HL-60 (cell line): ENCODE data around the gene HHAT.
A peak's percentile ranks its signal among the peaks of the same experiment; 100 is the strongest.

Experiments used
- TF ChIP-seq, protein P1 (sequence below): IDR thresholded peaks from one replicate; pipeline ENCODE4 v1.5.1; 2011; ENCODE audit warnings: low read length, control low read depth, inconsistent platforms; ENCODE audit not compliant: insufficient read depth
- TF ChIP-seq, protein P2 (sequence below): IDR thresholded peaks from 2 replicates; pipeline ENCODE4 v1.6.1; 2012; ENCODE audit warnings: low read depth; ENCODE audit not compliant: insufficient replicate concordance

DNA sequence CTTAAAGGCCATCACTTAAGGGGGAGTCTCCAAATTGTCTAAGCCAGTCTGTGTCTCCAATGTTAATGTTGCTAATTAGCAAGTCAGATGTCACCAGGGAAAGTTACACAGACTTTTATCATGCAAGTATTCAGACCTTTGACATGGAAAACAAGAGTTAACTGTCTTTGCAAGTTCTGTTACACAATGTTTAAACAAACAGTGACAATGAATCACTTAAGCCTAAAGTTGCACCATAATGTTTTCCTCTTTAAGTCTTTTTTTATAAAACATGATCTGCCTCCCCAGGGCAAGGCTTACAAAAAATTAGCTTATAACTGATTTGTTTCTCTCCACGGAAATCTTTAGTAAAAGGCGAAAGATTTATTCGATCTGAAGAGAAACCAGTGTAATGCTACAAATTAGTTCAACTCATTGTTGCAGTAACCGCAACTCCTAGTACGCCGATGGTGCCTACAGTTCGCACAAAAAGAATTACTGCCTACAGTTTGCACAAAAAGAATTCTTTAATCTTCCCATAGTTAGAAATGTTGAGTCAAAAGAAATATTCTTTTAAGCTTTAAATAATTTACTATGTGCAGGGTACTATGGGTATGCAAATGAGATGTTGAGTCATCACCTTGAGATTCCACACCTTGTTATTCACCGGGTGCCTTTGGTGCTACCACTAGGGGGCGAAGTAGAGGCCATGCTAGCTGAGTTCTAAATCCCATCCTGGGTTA is 45.3 kb downstream of the HHAT start:
- TF ChIP-seq, protein P1, sequence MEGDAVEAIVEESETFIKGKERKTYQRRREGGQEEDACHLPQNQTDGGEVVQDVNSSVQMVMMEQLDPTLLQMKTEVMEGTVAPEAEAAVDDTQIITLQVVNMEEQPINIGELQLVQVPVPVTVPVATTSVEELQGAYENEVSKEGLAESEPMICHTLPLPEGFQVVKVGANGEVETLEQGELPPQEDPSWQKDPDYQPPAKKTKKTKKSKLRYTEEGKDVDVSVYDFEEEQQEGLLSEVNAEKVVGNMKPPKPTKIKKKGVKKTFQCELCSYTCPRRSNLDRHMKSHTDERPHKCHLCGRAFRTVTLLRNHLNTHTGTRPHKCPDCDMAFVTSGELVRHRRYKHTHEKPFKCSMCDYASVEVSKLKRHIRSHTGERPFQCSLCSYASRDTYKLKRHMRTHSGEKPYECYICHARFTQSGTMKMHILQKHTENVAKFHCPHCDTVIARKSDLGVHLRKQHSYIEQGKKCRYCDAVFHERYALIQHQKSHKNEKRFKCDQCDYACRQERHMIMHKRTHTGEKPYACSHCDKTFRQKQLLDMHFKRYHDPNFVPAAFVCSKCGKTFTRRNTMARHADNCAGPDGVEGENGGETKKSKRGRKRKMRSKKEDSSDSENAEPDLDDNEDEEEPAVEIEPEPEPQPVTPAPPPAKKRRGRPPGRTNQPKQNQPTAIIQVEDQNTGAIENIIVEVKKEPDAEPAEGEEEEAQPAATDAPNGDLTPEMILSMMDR, result peak; percentile 65
- TF ChIP-seq, protein P2, sequence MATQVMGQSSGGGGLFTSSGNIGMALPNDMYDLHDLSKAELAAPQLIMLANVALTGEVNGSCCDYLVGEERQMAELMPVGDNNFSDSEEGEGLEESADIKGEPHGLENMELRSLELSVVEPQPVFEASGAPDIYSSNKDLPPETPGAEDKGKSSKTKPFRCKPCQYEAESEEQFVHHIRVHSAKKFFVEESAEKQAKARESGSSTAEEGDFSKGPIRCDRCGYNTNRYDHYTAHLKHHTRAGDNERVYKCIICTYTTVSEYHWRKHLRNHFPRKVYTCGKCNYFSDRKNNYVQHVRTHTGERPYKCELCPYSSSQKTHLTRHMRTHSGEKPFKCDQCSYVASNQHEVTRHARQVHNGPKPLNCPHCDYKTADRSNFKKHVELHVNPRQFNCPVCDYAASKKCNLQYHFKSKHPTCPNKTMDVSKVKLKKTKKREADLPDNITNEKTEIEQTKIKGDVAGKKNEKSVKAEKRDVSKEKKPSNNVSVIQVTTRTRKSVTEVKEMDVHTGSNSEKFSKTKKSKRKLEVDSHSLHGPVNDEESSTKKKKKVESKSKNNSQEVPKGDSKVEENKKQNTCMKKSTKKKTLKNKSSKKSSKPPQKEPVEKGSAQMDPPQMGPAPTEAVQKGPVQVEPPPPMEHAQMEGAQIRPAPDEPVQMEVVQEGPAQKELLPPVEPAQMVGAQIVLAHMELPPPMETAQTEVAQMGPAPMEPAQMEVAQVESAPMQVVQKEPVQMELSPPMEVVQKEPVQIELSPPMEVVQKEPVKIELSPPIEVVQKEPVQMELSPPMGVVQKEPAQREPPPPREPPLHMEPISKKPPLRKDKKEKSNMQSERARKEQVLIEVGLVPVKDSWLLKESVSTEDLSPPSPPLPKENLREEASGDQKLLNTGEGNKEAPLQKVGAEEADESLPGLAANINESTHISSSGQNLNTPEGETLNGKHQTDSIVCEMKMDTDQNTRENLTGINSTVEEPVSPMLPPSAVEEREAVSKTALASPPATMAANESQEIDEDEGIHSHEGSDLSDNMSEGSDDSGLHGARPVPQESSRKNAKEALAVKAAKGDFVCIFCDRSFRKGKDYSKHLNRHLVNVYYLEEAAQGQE, result no peak
